WTC11 (cell line): ENCODE data around the gene LTB. TPM values are rescaled to one million over a fixed set of nuclear protein-coding genes. Genes with fewer than 3 reads are reported as not detected.

Source experiments
- CREM ChIP-seq: sonication (generic); formaldehyde crosslinking; IDR thresholded peaks from 2 replicates; pipeline ENCODE4 v1.8.1; 2022; ENCODE audit warnings: mild to moderate bottlenecking, missing genetic modification reagents, moderate library complexity
- E2F5 ChIP-seq: sonication (generic); formaldehyde crosslinking; IDR thresholded peaks from 2 replicates; pipeline ENCODE4 v1.8.1; 2022; ENCODE audit warnings: mild to moderate bottlenecking, moderate library complexity, missing genetic modification reagents
- FOXJ3 ChIP-seq: sonication (generic); formaldehyde crosslinking; IDR thresholded peaks from 2 replicates; pipeline ENCODE4 v1.9.0; 2021; ENCODE audit warnings: missing genetic modification reagents, mild to moderate bottlenecking, borderline replicate concordance
- FOXK1 ChIP-seq: sonication (generic); formaldehyde crosslinking; IDR thresholded peaks from 2 replicates; pipeline ENCODE4 v1.8.0; 2022; ENCODE audit warnings: mild to moderate bottlenecking, moderate library complexity, missing genetic modification reagents
- GABPB1 ChIP-seq: sonication (generic); formaldehyde crosslinking; IDR thresholded peaks from 2 replicates; pipeline ENCODE4 v1.8.1; 2023; ENCODE audit warnings: mild to moderate bottlenecking, missing genetic modification reagents
- GRHL2 ChIP-seq: fragments of 250-450 bp; sonication (Bioruptor Pico); IDR thresholded peaks from 2 replicates; pipeline ENCODE4 v1.8.0; 2022; ENCODE audit warnings: mild to moderate bottlenecking, moderate library complexity; ENCODE audit not compliant: insufficient replicate concordance, severe bottlenecking
- IRF1 ChIP-seq: sonication (generic); formaldehyde crosslinking; IDR thresholded peaks from 2 replicates; pipeline ENCODE4 v1.8.0; 2023; ENCODE audit warnings: missing genetic modification reagents
- MAX ChIP-seq: sonication (generic); formaldehyde crosslinking; IDR thresholded peaks from 2 replicates; pipeline ENCODE4 v1.8.0; 2022; ENCODE audit warnings: mild to moderate bottlenecking, missing genetic modification reagents
- MYBL2 ChIP-seq: sonication (generic); formaldehyde crosslinking; IDR thresholded peaks from 2 replicates; pipeline ENCODE4 v1.8.1; 2023; ENCODE audit warnings: mild to moderate bottlenecking, moderate library complexity, missing genetic modification reagents
- NFATC4 ChIP-seq: fragments of 250-450 bp; sonication (Bioruptor Pico); IDR thresholded peaks from 2 replicates; pipeline ENCODE4 v1.9.0; 2021; ENCODE audit warnings: mild to moderate bottlenecking
- PRDM15 ChIP-seq: sonication (generic); formaldehyde crosslinking; IDR thresholded peaks from 2 replicates; pipeline ENCODE4 v1.8.0; 2022; ENCODE audit warnings: missing genetic modification reagents
- SP1 ChIP-seq: sonication (generic); formaldehyde crosslinking; conservative IDR thresholded peaks from 2 replicates; pipeline ENCODE4 v1.8.1; 2022; ENCODE audit warnings: missing genetic modification reagents
- TP53 ChIP-seq: sonication (generic); formaldehyde crosslinking; IDR thresholded peaks from 2 replicates; pipeline ENCODE4 v1.8.1; 2023; ENCODE audit warnings: mild to moderate bottlenecking, missing genetic modification reagents
- ZBTB43 ChIP-seq: sonication (generic); formaldehyde crosslinking; IDR thresholded peaks from 2 replicates; pipeline ENCODE4 v1.8.1; 2023; ENCODE audit warnings: mild to moderate bottlenecking, missing genetic modification reagents
- ZNF219 ChIP-seq: sonication (generic); formaldehyde crosslinking; IDR thresholded peaks from 2 replicates; pipeline ENCODE4 v1.8.0; 2023; ENCODE audit warnings: missing genetic modification reagents, mild to moderate bottlenecking, borderline replicate concordance
- ZNF281 ChIP-seq: sonication (generic); formaldehyde crosslinking; IDR thresholded peaks from 2 replicates; pipeline ENCODE4 v1.8.0; 2023; ENCODE audit warnings: mild to moderate bottlenecking, missing genetic modification reagents
- ZNF512 ChIP-seq: sonication (generic); formaldehyde crosslinking; IDR thresholded peaks from 2 replicates; pipeline ENCODE4 v1.8.1; 2022; ENCODE audit warnings: missing genetic modification reagents, borderline replicate concordance
- total RNA-seq: library from RNA; stranded (reverse); gene quantifications from 3 replicates; pipeline ENCODE4 v1.2.3, GENCODE V29; 2021

Gene LTB
- total RNA-seq, 1 experiment from 2014 or later, result 1.3 TPM

- TF ChIP-seq MAX (CRISPR knock-in tag) (no peak), ZNF512 (CRISPR knock-in tag) (no peak), TP53 (CRISPR knock-in tag) (no peak), FOXJ3 (no peak), CREM (CRISPR knock-in tag) (0 out of 2 replicates have a peak, but pooled peaks have one; percentile 52), PRDM15 (CRISPR knock-in tag) (no peak), NFATC4 (CRISPR knock-in tag) (no peak), SP1 (CRISPR knock-in tag) (peak; percentile 87), MYBL2 (CRISPR knock-in tag) (no peak), ZNF219 (CRISPR knock-in tag) (no peak), GRHL2 (CRISPR knock-in tag) (no peak), ZNF281 (CRISPR knock-in tag) (no peak), FOXK1 (CRISPR knock-in tag) (0 out of 2 replicates have a peak, but pooled peaks have one; percentile 50), GABPB1 (peak; percentile 86), E2F5 (no peak), ZBTB43 (no peak), IRF1 (CRISPR knock-in tag) (no peak)
- TF ChIP-seq, all 79 proteins: peak for 5
These were observed 35.1 kb downstream of the LTB start, which contains the start of gene NFKBIL1 (continued) for GRCh38 chr6:31546958-31547726.
